K562 treated with DMSO at 1 percent for 48 hours (cell line): ENCODE data around the gene SPRR2D. TPM values are rescaled to one million over a fixed set of nuclear protein-coding genes. Genes with fewer than 3 reads are reported as not detected.

Experiments used
- total RNA-seq: library from RNA; unstranded; fragments of 300-600 nt; gene quantifications from 2 replicates; pipeline ENCODE4 v1.2.3, GENCODE V29; 2022; ENCODE audit warnings: low replicate concordance; ENCODE audit errors: extremely low read depth

SPRR2D gene
- not detected in 2 replicates for total RNA-seq

GRCh38 chr1:153040950-153041631 lies at the start of gene SPRR2D:
Gene SPRR2D, minus strand, starts transcription at chr1:153041120. Its CDS starts 774 bp downstream, at chr1:153040346.

GRCh38 chr1:153071511-153071910 lies 30.6 kb upstream of the SPRR2D start, which contains the start of gene SPRR2B:
Gene SPRR2B, minus strand, starts transcription at chr1:153071611. Its CDS starts 772 bp downstream, at chr1:153070839.

GRCh38 chr1:153057375-153057774 lies 16.5 kb upstream of the SPRR2D start, which contains the start of gene SPRR2A:
Gene SPRR2A, minus strand, starts transcription at chr1:153057512. Its CDS starts 777 bp downstream, at chr1:153056735.

GRCh38 chr1:153030895-153031294 lies 10.0 kb downstream of the SPRR2D start, which contains the start of gene SPRR1B:
Gene SPRR1B, plus strand, starts transcription at chr1:153031203. Its CDS starts 1,143 bp downstream, at chr1:153032346.

DNA sequence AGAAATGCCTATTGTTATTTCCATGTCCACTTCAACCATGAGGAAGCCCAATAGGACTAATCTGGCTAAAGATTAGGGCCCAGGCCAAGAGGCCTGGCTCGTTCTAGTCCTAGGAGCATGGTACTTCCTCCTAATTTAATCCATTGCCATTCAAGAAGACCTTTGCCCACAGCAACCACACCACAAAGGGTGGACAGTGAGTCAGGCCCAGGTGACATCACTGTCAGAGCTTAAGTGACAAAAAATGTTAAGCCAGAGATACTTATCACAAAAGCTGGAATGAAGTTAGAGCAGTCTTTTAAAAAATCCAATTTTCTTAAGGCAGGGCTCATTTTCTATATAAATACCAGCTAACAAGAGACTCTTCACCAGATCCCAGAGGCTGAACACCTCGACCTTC lies 39.5 kb downstream of the SPRR2D start, which contains the start of gene SPRR3:
Gene SPRR3 (plus strand): TSS at position 368 of the 400 bp plus-strand sequence. CDS start 1,272 bp downstream, outside the sequence.

Other genes with a start within 250 kb of the SPRR2D start
- gene LCE1D, start 244.4 kb downstream of the SPRR2D start, total RNA-seq = not detected in 2 replicates
- not detected in 2 replicates for gene LCE1C, start 234.5 kb downstream of the SPRR2D start, total RNA-seq
- gene LCE1B, start 229.1 kb downstream of the SPRR2D start, total RNA-seq = not detected in 2 replicates
- gene LCE1A, start 213.6 kb downstream of the SPRR2D start, total RNA-seq = not detected in 2 replicates
- gene LCE6A, start 198.3 kb downstream of the SPRR2D start, total RNA-seq = not detected in 2 replicates
- gene LCE7A, start 181.1 kb downstream of the SPRR2D start, total RNA-seq = not detected in 2 replicates
- not detected in 2 replicates for gene SMCP, start 162.8 kb downstream of the SPRR2D start, total RNA-seq
- gene IVL, start 132.6 kb downstream of the SPRR2D start, total RNA-seq = not detected in 2 replicates
- not detected in 2 replicates for gene SPRR5, start 93.9 kb downstream of the SPRR2D start, total RNA-seq
- not detected in 2 replicates for gene SPRR4, start 70.5 kb downstream of the SPRR2D start, total RNA-seq
- not detected in 2 replicates for gene SPRR1A, start 57.0 kb downstream of the SPRR2D start, total RNA-seq
- gene SPRR3, start 39.4 kb downstream of the SPRR2D start, total RNA-seq = not detected in 2 replicates
- not detected in 2 replicates for gene SPRR1B, start 9.9 kb downstream of the SPRR2D start, total RNA-seq
- gene SPRR2A, start 16.4 kb upstream of the SPRR2D start, total RNA-seq = not detected in 2 replicates
- gene SPRR2B, start 30.5 kb upstream of the SPRR2D start, total RNA-seq = not detected in 2 replicates
- not detected in 2 replicates for gene SPRR2E, start 53.4 kb upstream of the SPRR2D start, total RNA-seq
- not detected in 2 replicates for gene SPRR2F, start 72.4 kb upstream of the SPRR2D start, total RNA-seq
- not detected in 2 replicates for gene SPRR2G, start 109.8 kb upstream of the SPRR2D start, total RNA-seq
- gene LELP1, start 162.3 kb upstream of the SPRR2D start, total RNA-seq = not detected in 2 replicates
- gene PRR9, start 176.5 kb upstream of the SPRR2D start, total RNA-seq = not detected in 2 replicates
- gene LORICRIN, start 218.6 kb upstream of the SPRR2D start, total RNA-seq = not detected in 2 replicates